Memory B cell (primary cell): ENCODE measurements around the gene MEF2C.

ENCODE experiments used
- ATAC-seq: fragments of 150-1000 bp; cut with Tn5 transposase; 2 replicates; pipeline ENCODE4 v1.10.0; 2021; ENCODE audit warnings: low read depth, mild to moderate bottlenecking, moderate library complexity
- DNase-seq, 2 donors: peaks; one replicate each; pipeline ENCODE4 v3.0.0; 2022; ENCODE audit warnings: low spot score in 2 of 2
- H3K27ac Mint-ChIP-seq: one replicate; pipeline ENCODE4 v1.8.0; 2022; ENCODE audit warnings: mild to moderate bottlenecking, moderate library complexity, mixed read lengths
- H3K27me3 Mint-ChIP-seq: one replicate; pipeline ENCODE4 v1.8.0; 2022; ENCODE audit warnings: mixed read lengths
- H3K36me3 Mint-ChIP-seq: one replicate; pipeline ENCODE4 v1.8.0; 2022; ENCODE audit warnings: mild to moderate bottlenecking, mixed read lengths
- H3K4me1 Mint-ChIP-seq: one replicate; pipeline ENCODE4 v1.8.0; 2022; ENCODE audit warnings: mixed read lengths
- H3K4me3 Mint-ChIP-seq: one replicate; pipeline ENCODE4 v1.8.0; 2022; ENCODE audit warnings: mild to moderate bottlenecking, moderate library complexity, mixed read lengths
- H3K9me3 Mint-ChIP-seq: one replicate; pipeline ENCODE4 v1.8.0; 2022; ENCODE audit warnings: mixed read lengths

Gene MEF2C

GRCh38 chr5:88675708-88676636, 207.0 kb downstream of the MEF2C start:
- peaks cover 28% of the 10 kb centered on the region for H3K27me3 Mint-ChIP-seq
- ATAC-seq (peak; percentile 52), DNase-seq (no peak)
- H3K4me1 Mint-ChIP-seq = peaks cover 24% of the 10 kb centered on the region
- peak overlapping the region; percentile 84 for H3K4me3 Mint-ChIP-seq
- H3K36me3 Mint-ChIP-seq = peaks cover 7% of the 10 kb centered on the region
- H3K9me3 Mint-ChIP-seq = peaks cover 8% of the 10 kb centered on the region
- peak overlapping the region; percentile 87 for H3K27ac Mint-ChIP-seq

- H3K4me3 Mint-ChIP-seq = peak overlapping the region; percentile 84
- H3K9me3 Mint-ChIP-seq = peaks cover 8% of the 10 kb centered on the region
- ATAC-seq (peak; percentile 27), DNase-seq (no peak)
- H3K27ac Mint-ChIP-seq = peak overlapping the region; percentile 87
- H3K27me3 Mint-ChIP-seq = peaks cover 28% of the 10 kb centered on the region
- H3K4me1 Mint-ChIP-seq = peaks cover 24% of the 10 kb centered on the region
- H3K36me3 Mint-ChIP-seq = peaks cover 7% of the 10 kb centered on the region
Measured at GRCh38 chr5:88675168-88675707, 207.7 kb downstream of the MEF2C start.

- peaks cover 8% of the 10 kb centered on the region for H3K9me3 Mint-ChIP-seq
- peaks cover 28% of the 10 kb centered on the region for H3K27me3 Mint-ChIP-seq
- peak overlapping the region; percentile 89 for H3K27ac Mint-ChIP-seq
- peaks cover 24% of the 10 kb centered on the region for H3K4me1 Mint-ChIP-seq
- ATAC-seq = peak; percentile 47
- no peak for DNase-seq
- peak overlapping the region; percentile 84 for H3K4me3 Mint-ChIP-seq
- peaks cover 7% of the 10 kb centered on the region for H3K36me3 Mint-ChIP-seq
Measured at GRCh38 chr5:88674356-88675167, 208.4 kb downstream of the MEF2C start.

GRCh38 chr5:88673253-88674105, 209.5 kb downstream of the MEF2C start:
- Mint-ChIP-seq H3K27me3 (peaks cover 24% of the 10 kb centered on the region), H3K36me3 (peaks cover 4% of the 10 kb centered on the region), H3K27ac (peak overlapping the region; percentile 89)

GRCh38 chr5:88672644-88673252, 210.2 kb downstream of the MEF2C start:
- peaks cover 4% of the 10 kb centered on the region for H3K36me3 Mint-ChIP-seq
- peaks cover 7% of the 10 kb centered on the region for H3K9me3 Mint-ChIP-seq
- H3K27me3 Mint-ChIP-seq = peaks cover 27% of the 10 kb centered on the region
- peak overlapping the region; percentile 89 for H3K27ac Mint-ChIP-seq
- no peak overlapping the region for H3K4me3 Mint-ChIP-seq
- H3K4me1 Mint-ChIP-seq = peaks cover 19% of the 10 kb centered on the region
- ATAC-seq = no peak
- DNase-seq = no peak

More at GRCh38 chr5:88673253-88674105, 209.5 kb downstream of the MEF2C start:
- Mint-ChIP-seq H3K4me1 (peaks cover 19% of the 10 kb centered on the region), H3K4me3 (peak overlapping the region; percentile 84), H3K9me3 (peaks cover 6% of the 10 kb centered on the region)
- ATAC-seq (no peak), DNase-seq (no peak)

GRCh38 chr5:88671505-88672499, 211.2 kb downstream of the MEF2C start:
- peaks cover 30% of the 10 kb centered on the region for H3K27me3 Mint-ChIP-seq
- DNase-seq = no peak
- H3K27ac Mint-ChIP-seq = peak overlapping the region; percentile 45
- H3K4me3 Mint-ChIP-seq = no peak overlapping the region
- no peak for ATAC-seq
- H3K36me3 Mint-ChIP-seq = peaks cover 4% of the 10 kb centered on the region
- peaks cover 7% of the 10 kb centered on the region for H3K9me3 Mint-ChIP-seq
- peaks cover 26% of the 10 kb centered on the region for H3K4me1 Mint-ChIP-seq

GRCh38 chr5:88671106-88671504, 211.9 kb downstream of the MEF2C start:
- Mint-ChIP-seq H3K9me3 (peaks cover 7% of the 10 kb centered on the region), H3K27ac (no peak overlapping the region)
- no peak for ATAC-seq

GRCh38 chr5:88670461-88670860, 212.5 kb downstream of the MEF2C start:
- H3K4me3 Mint-ChIP-seq = no peak overlapping the region
- H3K36me3 Mint-ChIP-seq = peaks cover 4% of the 10 kb centered on the region
- no peak overlapping the region for H3K27ac Mint-ChIP-seq
- H3K9me3 Mint-ChIP-seq = peaks cover 7% of the 10 kb centered on the region
- DNase-seq = no peak
- peaks cover 30% of the 10 kb centered on the region for H3K27me3 Mint-ChIP-seq
- peaks cover 19% of the 10 kb centered on the region for H3K4me1 Mint-ChIP-seq
- no peak for ATAC-seq

More at GRCh38 chr5:88671106-88671504, 211.9 kb downstream of the MEF2C start:
- Mint-ChIP-seq H3K36me3 (peaks cover 4% of the 10 kb centered on the region), H3K4me1 (peaks cover 25% of the 10 kb centered on the region), H3K4me3 (no peak overlapping the region), H3K27me3 (peaks cover 31% of the 10 kb centered on the region)
- no peak for DNase-seq

- Mint-ChIP-seq H3K4me3 (no peak overlapping the region), H3K36me3 (peaks cover 4% of the 10 kb centered on the region), H3K27ac (no peak overlapping the region), H3K9me3 (peaks cover 7% of the 10 kb centered on the region), H3K27me3 (peaks cover 26% of the 10 kb centered on the region), H3K4me1 (peaks cover 15% of the 10 kb centered on the region)
- no peak for ATAC-seq
- DNase-seq = no peak
Measured at GRCh38 chr5:88669371-88670050, 213.5 kb downstream of the MEF2C start.

- Mint-ChIP-seq H3K4me3 (peak overlapping the region; percentile 83), H3K27me3 (peaks cover 25% of the 10 kb centered on the region), H3K9me3 (peaks cover 4% of the 10 kb centered on the region), H3K4me1 (peaks cover 11% of the 10 kb centered on the region), H3K27ac (peak overlapping the region; percentile 48), H3K36me3 (peaks cover 4% of the 10 kb centered on the region)
- DNase-seq (no peak), ATAC-seq (no peak)
Measured at GRCh38 chr5:88667496-88668201, 215.3 kb downstream of the MEF2C start.
